Endothelial cell of umbilical vein (primary cell): ENCODE data around the gene ZBTB7C.

Experiments used
- EZH2 ChIP-seq: IDR thresholded peaks from 2 replicates; pipeline ENCODE4 v1.6.1; 2012; ENCODE audit warnings: borderline replicate concordance, low read depth, mild to moderate bottlenecking, moderate library complexity, low read length, inconsistent platforms; ENCODE audit not compliant: severe bottlenecking
- FOS ChIP-seq: IDR thresholded peaks from 2 replicates; pipeline ENCODE4 v1.6.1; 2011; ENCODE audit warnings: mild to moderate bottlenecking, low read length, moderate library complexity, borderline replicate concordance; ENCODE audit not compliant: insufficient read depth
- GATA2 ChIP-seq: IDR thresholded peaks from 2 replicates; pipeline ENCODE4 v1.7.0; 2011; ENCODE audit warnings: low read depth, mild to moderate bottlenecking, moderate library complexity, mixed read lengths, low read length; ENCODE audit not compliant: insufficient read length, insufficient read depth
- MYC ChIP-seq: IDR thresholded peaks from one replicate; pipeline ENCODE4 v1.6.1; 2011; ENCODE audit warnings: mild to moderate bottlenecking, low read depth, low read length
- POLR2A ChIP-seq: IDR thresholded peaks from 2 replicates; pipeline ENCODE4 v1.6.1; 2012; ENCODE audit warnings: low read depth, mild to moderate bottlenecking, control low read depth, low read length
- POLR2AphosphoS5 ChIP-seq: IDR thresholded peaks from 2 replicates; pipeline ENCODE4 v1.6.1; 2012; ENCODE audit warnings: low read depth, mild to moderate bottlenecking, control low read depth, low read length, moderate library complexity; ENCODE audit not compliant: insufficient read depth
- TF ChIP-seq, protein P1 (sequence below): IDR thresholded peaks from 2 replicates; pipeline ENCODE4 v1.6.1; 2011; ENCODE audit not compliant: insufficient read depth, insufficient read length
- TF ChIP-seq, protein P2 (sequence below), 2 donors: IDR thresholded peaks; 1 replicate in 1 of 2; 2 replicates in 1 of 2; pipeline ENCODE4 v1.5.1; 2011; ENCODE audit warnings: low read length in 2 of 2, mild to moderate bottlenecking in 2 of 2, moderate library complexity in 2 of 2, control low read depth in 1 of 2, inconsistent platforms in 1 of 2, low read depth in 1 of 2; ENCODE audit not compliant: insufficient read depth in 1 of 2; ENCODE audit errors: extremely low read depth in 1 of 2

DNA sequence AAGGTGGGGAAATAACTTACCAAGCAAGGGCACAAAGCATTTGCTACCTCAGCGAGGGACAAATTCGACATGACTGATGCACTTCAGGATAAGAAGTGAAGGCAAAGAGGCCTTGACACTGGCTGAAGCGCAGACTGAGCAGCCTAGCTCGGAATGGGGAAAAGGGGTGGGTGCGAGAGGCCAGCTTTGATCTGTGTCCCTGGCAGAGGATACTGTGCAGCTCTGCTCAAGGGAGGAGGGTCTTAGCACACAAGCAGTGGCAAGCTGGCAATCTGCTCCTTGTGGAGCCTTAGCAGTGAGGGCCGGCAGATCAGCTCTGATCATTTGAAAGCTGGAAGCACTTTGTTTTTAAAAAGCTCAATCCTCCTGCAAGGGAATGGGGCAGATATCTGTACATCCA lies 222.3 kb downstream of the ZBTB7C start:
- TF ChIP-seq, protein P1, sequence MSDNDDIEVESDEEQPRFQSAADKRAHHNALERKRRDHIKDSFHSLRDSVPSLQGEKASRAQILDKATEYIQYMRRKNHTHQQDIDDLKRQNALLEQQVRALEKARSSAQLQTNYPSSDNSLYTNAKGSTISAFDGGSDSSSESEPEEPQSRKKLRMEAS = no peak
- TF ChIP-seq POLR2A (no peak), EZH2 (no peak), POLR2AphosphoS5 (no peak), MYC (no peak), FOS (no peak), GATA2 (no peak)
- TF ChIP-seq, protein P2, sequence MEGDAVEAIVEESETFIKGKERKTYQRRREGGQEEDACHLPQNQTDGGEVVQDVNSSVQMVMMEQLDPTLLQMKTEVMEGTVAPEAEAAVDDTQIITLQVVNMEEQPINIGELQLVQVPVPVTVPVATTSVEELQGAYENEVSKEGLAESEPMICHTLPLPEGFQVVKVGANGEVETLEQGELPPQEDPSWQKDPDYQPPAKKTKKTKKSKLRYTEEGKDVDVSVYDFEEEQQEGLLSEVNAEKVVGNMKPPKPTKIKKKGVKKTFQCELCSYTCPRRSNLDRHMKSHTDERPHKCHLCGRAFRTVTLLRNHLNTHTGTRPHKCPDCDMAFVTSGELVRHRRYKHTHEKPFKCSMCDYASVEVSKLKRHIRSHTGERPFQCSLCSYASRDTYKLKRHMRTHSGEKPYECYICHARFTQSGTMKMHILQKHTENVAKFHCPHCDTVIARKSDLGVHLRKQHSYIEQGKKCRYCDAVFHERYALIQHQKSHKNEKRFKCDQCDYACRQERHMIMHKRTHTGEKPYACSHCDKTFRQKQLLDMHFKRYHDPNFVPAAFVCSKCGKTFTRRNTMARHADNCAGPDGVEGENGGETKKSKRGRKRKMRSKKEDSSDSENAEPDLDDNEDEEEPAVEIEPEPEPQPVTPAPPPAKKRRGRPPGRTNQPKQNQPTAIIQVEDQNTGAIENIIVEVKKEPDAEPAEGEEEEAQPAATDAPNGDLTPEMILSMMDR (IDR thresholded peaks at IDR 0.05; ENCODE audit: extremely low read depth in 1 of 2, insufficient read depth in 1 of 2, low read depth in 1 of 2, low read length in 2 of 2) = no peak
